ENCODE data around the gene LKAAEAR1.
A peak's percentile ranks its signal among the peaks of the same experiment; 100 is the strongest.

- TF ChIP-seq CTCF (IDR thresholded peaks at IDR 0.05; ENCODE audit: low read depth, low read length) (peak; percentile 83), MAX (IDR thresholded peaks at IDR 0.05; ENCODE audit: low read depth, low read length) (0 out of 2 replicates have a peak, but pooled peaks have one; percentile 10)
These were observed 26.3 kb downstream of the LKAAEAR1 start for GRCh38 chr20:64057628-64058498.
